ENCODE data around the gene OR10G3. TPM values are rescaled to one million over a fixed set of nuclear protein-coding genes. Genes with fewer than 3 reads are reported as not detected.
"Not testable (repeated sequence)": the region's sequence is repeated elsewhere in the genome, so short reads cannot be mapped to it uniquely, and the experiment has no call there.

The OR10G3 gene
- not detected in 2 replicates for total RNA-seq

GRCh38 chr14:21579976-21580375 is at the start of gene OR10G3:
Gene OR10G3, minus strand, starts transcription at chr14:21580076. Its CDS starts 9,332 bp downstream, at chr14:21570744.
- intact Hi-C loops (cut with micrococcal nuclease): no loop called here

- intact Hi-C loops (cut with micrococcal nuclease): no loop called here
Observed at GRCh38 chr14:21626491-21627230, 46.8 kb upstream of the OR10G3 start.

- intact Hi-C loops (cut with micrococcal nuclease): no loop called here
Observed at GRCh38 chr14:21617614-21618013, 37.7 kb upstream of the OR10G3 start.

- intact Hi-C loops (cut with micrococcal nuclease): no loop called here
Observed at GRCh38 chr14:21614240-21614639, 34.4 kb upstream of the OR10G3 start.

- intact Hi-C loops (cut with micrococcal nuclease): no loop called here
Observed at GRCh38 chr14:21612324-21612723, 32.4 kb upstream of the OR10G3 start.

- intact Hi-C loops (cut with micrococcal nuclease): not testable (repeated sequence)
Observed at GRCh38 chr14:21602181-21602580, 22.3 kb upstream of the OR10G3 start.

GRCh38 chr14:21589317-21589716 is 9.4 kb upstream of the OR10G3 start:
- intact Hi-C loops (cut with micrococcal nuclease): no loop called here

GRCh38 chr14:21575661-21576060 is 4.2 kb downstream of the OR10G3 start:
- intact Hi-C loops (cut with micrococcal nuclease): no loop called here

- intact Hi-C loops (cut with micrococcal nuclease): no loop called here
Observed at GRCh38 chr14:21572604-21573003, 7.3 kb downstream of the OR10G3 start.

GRCh38 chr14:21558703-21559170 is 21.1 kb downstream of the OR10G3 start:
- intact Hi-C loops (cut with micrococcal nuclease): no loop called here

GRCh38 chr14:21557084-21557901 is 22.6 kb downstream of the OR10G3 start:
- intact Hi-C loops (cut with micrococcal nuclease): loop anchor here (1.0 to 2.0 kb wide), 5 partner anchors 46 to 464 kb away; partner anchors contain the start of genes CHD8, METTL3 and SUPT16H

- intact Hi-C loops (cut with micrococcal nuclease): loop anchor here (1.0 to 2.0 kb wide), 5 partner anchors 45 to 464 kb away; partner anchors contain the start of genes CHD8, METTL3 and SUPT16H
Observed at GRCh38 chr14:21556378-21557083, 23.3 kb downstream of the OR10G3 start.

GRCh38 chr14:21553266-21553665 is 26.6 kb downstream of the OR10G3 start:
- intact Hi-C loops (cut with micrococcal nuclease): no loop called here

- intact Hi-C loops (cut with micrococcal nuclease): not testable (repeated sequence)
Observed at GRCh38 chr14:21544588-21544987, 35.3 kb downstream of the OR10G3 start.

GRCh38 chr14:21543963-21544362 is 35.9 kb downstream of the OR10G3 start:
- intact Hi-C loops (cut with micrococcal nuclease): no loop called here

GRCh38 chr14:21543521-21543960 is 36.3 kb downstream of the OR10G3 start:
- intact Hi-C loops (cut with micrococcal nuclease): no loop called here

- intact Hi-C loops (cut with micrococcal nuclease): no loop called here
Observed at GRCh38 chr14:21541413-21542074, 38.3 kb downstream of the OR10G3 start.

- intact Hi-C loops (cut with micrococcal nuclease): no loop called here
Observed at GRCh38 chr14:21539189-21539940, 40.5 kb downstream of the OR10G3 start.

- intact Hi-C loops (cut with micrococcal nuclease): no loop called here
Observed at GRCh38 chr14:21537090-21537424, 42.8 kb downstream of the OR10G3 start.

- intact Hi-C loops (cut with micrococcal nuclease): no loop called here
Observed at GRCh38 chr14:21536418-21537089, 43.3 kb downstream of the OR10G3 start.
